CD14-positive monocyte (primary cell): ENCODE measurements around the gene LPA. TPM values are rescaled to one million over a fixed set of nuclear protein-coding genes. Genes with fewer than 3 reads are reported as not detected.

Experiments used
- DNase-seq, 3 donors: peaks; one replicate each; pipeline ENCODE4 v3.0.0-alpha.2; 2011 to 2022
- H2AFZ ChIP-seq: 2 replicates; pipeline ENCODE4 v1.6.0; 2012; ENCODE audit warnings: mild to moderate bottlenecking, low read depth, low read length, inconsistent platforms; ENCODE audit not compliant: insufficient read depth, poor library complexity, severe bottlenecking
- H3K27ac ChIP-seq, 2 donors: 1 replicate in 1 of 2; 2 replicates in 1 of 2; pipeline ENCODE4 v1.5.1; 2012 to 2013; ENCODE audit warnings: low read length in 2 of 2, control low read depth in 1 of 2, inconsistent platforms in 1 of 2, low read depth in 1 of 2, mild to moderate bottlenecking in 1 of 2
- H3K27me3 ChIP-seq, 2 donors: one replicate each; pipeline versions ENCODE4 v1.6.0 to v1.6.1; 2011 to 2013; ENCODE audit warnings: low read length in 2 of 2; ENCODE audit not compliant: control insufficient read depth in 2 of 2, insufficient read depth in 2 of 2
- H3K36me3 ChIP-seq, 2 donors: replicated peaks in 1 of 2; 1 replicate in 1 of 2; 2 replicates in 1 of 2; pipeline versions ENCODE4 v1.5.1 to v1.6.1; 2012 to 2013; ENCODE audit warnings: low read length in 2 of 2, control low read depth in 1 of 2, inconsistent platforms in 1 of 2, mild to moderate bottlenecking in 1 of 2; ENCODE audit not compliant: insufficient read depth in 2 of 2, control insufficient read depth in 1 of 2
- H3K4me1 ChIP-seq, 2 donors: 1 replicate in 1 of 2; 2 replicates in 1 of 2; pipeline versions ENCODE4 v1.5.1 to v1.6.1; 2012 to 2013; ENCODE audit warnings: low read length in 2 of 2, control low read depth in 1 of 2, inconsistent platforms in 1 of 2, mild to moderate bottlenecking in 1 of 2, moderate library complexity in 1 of 2; ENCODE audit not compliant: insufficient read depth in 2 of 2, control insufficient read depth in 1 of 2
- H3K4me2 ChIP-seq: replicated peaks from 2 replicates; pipeline ENCODE3; 2012; ENCODE audit warnings: low read length, moderate library complexity, mild to moderate bottlenecking; ENCODE audit not compliant: poor library complexity, severe bottlenecking; ENCODE audit errors: extremely low read depth
- H3K4me3 ChIP-seq, 3 experiments: fragments of 200-600 bp in 1 of 3; sonication (generic) in 1 of 3; replicated peaks in 1 of 3; 1 replicate in 2 of 3; 2 replicates in 1 of 3; pipeline ENCODE4 v1.5.1; 2011 to 2013; ENCODE audit warnings: low read length in 3 of 3, mild to moderate bottlenecking in 3 of 3, control low read depth in 2 of 3, low read depth in 2 of 3, inconsistent platforms in 1 of 3, moderate library complexity in 1 of 3
- H3K79me2 ChIP-seq: 2 replicates; pipeline ENCODE4 v1.6.0; 2012; ENCODE audit warnings: mild to moderate bottlenecking, control low read depth, inconsistent platforms, low read length, moderate library complexity; ENCODE audit not compliant: insufficient read depth
- H3K9ac ChIP-seq: 2 replicates; pipeline ENCODE4 v1.6.0; 2017; ENCODE audit warnings: low read length, mild to moderate bottlenecking; ENCODE audit not compliant: insufficient read depth, poor library complexity, severe bottlenecking
- H3K9me3 ChIP-seq, 2 donors: replicated peaks in 1 of 2; 1 replicate in 1 of 2; 2 replicates in 1 of 2; pipeline versions ENCODE4 v1.5.1 to v1.6.1; 2012 to 2013; ENCODE audit warnings: low read length in 2 of 2, control low read depth in 1 of 2; ENCODE audit not compliant: control insufficient read depth in 1 of 2, insufficient read depth in 1 of 2
- H4K20me1 ChIP-seq: 2 replicates; pipeline ENCODE4 v1.6.0; 2012; ENCODE audit warnings: mild to moderate bottlenecking, low read length, control low read depth, moderate library complexity; ENCODE audit not compliant: insufficient read depth
- H3K27ac Mint-ChIP-seq, 7 donors: one replicate each; pipeline ENCODE4 v1.8.0; 2020; ENCODE audit warnings: mild to moderate bottlenecking in 7 of 7, mixed read lengths in 7 of 7, moderate library complexity in 6 of 7, inconsistent platforms in 2 of 7
- H3K27me3 Mint-ChIP-seq, 3 donors: one replicate each; pipeline ENCODE4 v1.8.0; 2021 to 2022; ENCODE audit warnings: low read depth in 3 of 3, mild to moderate bottlenecking in 3 of 3, mixed read lengths in 3 of 3, moderate library complexity in 3 of 3, inconsistent platforms in 1 of 3
- H3K36me3 Mint-ChIP-seq, 2 donors: one replicate each; pipeline ENCODE4 v1.8.0; 2020; ENCODE audit warnings: mixed read lengths in 2 of 2, inconsistent platforms in 1 of 2, mild to moderate bottlenecking in 1 of 2
- H3K4me1 Mint-ChIP-seq: one replicate; pipeline ENCODE4 v1.8.0; 2020; ENCODE audit warnings: mild to moderate bottlenecking, mixed read lengths
- H3K4me3 Mint-ChIP-seq, 2 donors: one replicate each; pipeline ENCODE4 v1.8.0; 2020; ENCODE audit warnings: mild to moderate bottlenecking in 2 of 2, mixed read lengths in 2 of 2, moderate library complexity in 1 of 2
- H3K9me3 Mint-ChIP-seq, 7 donors: one replicate each; pipeline ENCODE4 v1.8.0; 2020 to 2022; ENCODE audit warnings: mixed read lengths in 7 of 7, mild to moderate bottlenecking in 6 of 7, moderate library complexity in 6 of 7, inconsistent platforms in 2 of 7
- WGBS: methylation state at CpG from one replicate; pipeline ENCODE4 v1.1.5; 2013; ENCODE audit warnings: missing lambda C conversion rate; ENCODE audit not compliant: insufficient coverage; 5-methylcytosine and 5-hydroxymethylcytosine counted together
- intact Hi-C, 2 donors: fragments of 100-400 bp; cut with micrococcal nuclease; formaldehyde crosslinking; loops; one replicate each; pipeline versions ENCODE4 v1.15.0 to v1.15.1; 2023
- polyA plus RNA-seq, 3 donors: library from polyadenylated mRNA; depleted of rRNA in 1 of 3; unstranded in 2 of 3; stranded (reverse) in 1 of 3; fragments of 300-500 nt in 2 of 3; fragments of >200 nt in 1 of 3; fragmentation: Illumina TruSeq in 2 of 3; gene quantifications; 1 replicate in 2 of 3; 2 replicates in 1 of 3; pipeline ENCODE4 v1.2.3, GENCODE V29; 2012 to 2021
- TF ChIP-seq, protein P1 (sequence below): fragments of 200-600 bp; IDR thresholded peaks from one replicate; pipeline ENCODE4 v1.8.0; 2022; ENCODE audit warnings: antibody characterized with exemption, mild to moderate bottlenecking

LPA gene
- polyA plus RNA-seq, 3 donors = not detected

DNA sequence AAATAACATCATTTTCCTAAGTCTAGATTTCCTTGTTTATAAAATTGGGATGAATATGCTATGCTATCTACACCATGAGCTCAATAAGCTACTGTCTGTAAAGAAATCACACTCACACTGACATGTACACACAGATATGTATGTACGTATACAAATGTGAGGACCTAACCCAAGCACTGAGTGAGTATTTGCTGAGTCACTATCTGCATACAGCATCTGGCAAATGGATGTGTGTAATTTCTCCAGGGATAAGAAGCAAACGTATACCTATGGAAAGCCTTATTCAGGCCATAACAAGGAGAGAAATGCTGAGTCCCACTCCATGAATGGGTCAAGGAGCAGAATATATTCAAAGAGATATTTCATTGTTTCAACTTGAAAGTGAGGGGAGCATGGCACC, 153.9 kb downstream of the LPA start:
- no peak overlapping the region for H2AFZ ChIP-seq
- no peak for DNase-seq
- H3K4me2 ChIP-seq = no peak overlapping the region
- H3K27me3 Mint-ChIP-seq = peaks cover 1 to 16% (median 8%) of the 10 kb centered on the region in 3 donors
- no peak overlapping the region for H3K27ac ChIP-seq
- no peaks in the 10 kb centered on the region for H3K4me1 Mint-ChIP-seq
- H3K36me3 Mint-ChIP-seq = no peaks in the 10 kb centered on the region
- H3K4me3 Mint-ChIP-seq = no peak overlapping the region
- no peaks in the 10 kb centered on the region for H3K36me3 ChIP-seq
- no peak overlapping the region for H3K27ac Mint-ChIP-seq
- intact Hi-C loops = no loop called here
- no CpG with 5 or more reads among the region's 2 CpGs for WGBS
- H3K27me3 ChIP-seq = no peaks in the 10 kb centered on the region
- H3K4me3 ChIP-seq = no peak overlapping the region
- H4K20me1 ChIP-seq = no peaks in the 10 kb centered on the region
- no peaks in the 10 kb centered on the region for H3K4me1 ChIP-seq
- no peak overlapping the region for H3K9ac ChIP-seq
- H3K9me3 ChIP-seq = no peaks in the 10 kb centered on the region
- no peaks in the 10 kb centered on the region for H3K79me2 ChIP-seq
- TF ChIP-seq, protein P1, sequence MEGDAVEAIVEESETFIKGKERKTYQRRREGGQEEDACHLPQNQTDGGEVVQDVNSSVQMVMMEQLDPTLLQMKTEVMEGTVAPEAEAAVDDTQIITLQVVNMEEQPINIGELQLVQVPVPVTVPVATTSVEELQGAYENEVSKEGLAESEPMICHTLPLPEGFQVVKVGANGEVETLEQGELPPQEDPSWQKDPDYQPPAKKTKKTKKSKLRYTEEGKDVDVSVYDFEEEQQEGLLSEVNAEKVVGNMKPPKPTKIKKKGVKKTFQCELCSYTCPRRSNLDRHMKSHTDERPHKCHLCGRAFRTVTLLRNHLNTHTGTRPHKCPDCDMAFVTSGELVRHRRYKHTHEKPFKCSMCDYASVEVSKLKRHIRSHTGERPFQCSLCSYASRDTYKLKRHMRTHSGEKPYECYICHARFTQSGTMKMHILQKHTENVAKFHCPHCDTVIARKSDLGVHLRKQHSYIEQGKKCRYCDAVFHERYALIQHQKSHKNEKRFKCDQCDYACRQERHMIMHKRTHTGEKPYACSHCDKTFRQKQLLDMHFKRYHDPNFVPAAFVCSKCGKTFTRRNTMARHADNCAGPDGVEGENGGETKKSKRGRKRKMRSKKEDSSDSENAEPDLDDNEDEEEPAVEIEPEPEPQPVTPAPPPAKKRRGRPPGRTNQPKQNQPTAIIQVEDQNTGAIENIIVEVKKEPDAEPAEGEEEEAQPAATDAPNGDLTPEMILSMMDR = no peak
- peaks cover 0 to 7% (median 6%) of the 10 kb centered on the region in 7 donors for H3K9me3 Mint-ChIP-seq

- Mint-ChIP-seq H3K4me1 (no peaks in the 10 kb centered on the region), H3K27ac (no peak overlapping the region), H3K27me3 (peaks cover 0 to 12% (median 8%) of the 10 kb centered on the region in 3 donors), H3K36me3 (no peaks in the 10 kb centered on the region), H3K9me3 (peaks cover 0 to 7% (median 2%) of the 10 kb centered on the region in 7 donors), H3K4me3 (no peak overlapping the region)
- TF ChIP-seq, protein P1 = no peak
- H3K9me3 ChIP-seq = no peaks in the 10 kb centered on the region
- H3K4me1 ChIP-seq = no peaks in the 10 kb centered on the region
- H2AFZ ChIP-seq = no peak overlapping the region
- DNase-seq = no peak
- no peaks in the 10 kb centered on the region for H3K27me3 ChIP-seq
- H3K79me2 ChIP-seq = no peaks in the 10 kb centered on the region
- H3K27ac ChIP-seq = no peak overlapping the region
- no peak overlapping the region for H3K4me2 ChIP-seq
- intact Hi-C loops = no loop called here
- H4K20me1 ChIP-seq = no peaks in the 10 kb centered on the region
- H3K9ac ChIP-seq = no peak overlapping the region
- H3K4me3 ChIP-seq = no peak overlapping the region
- 100% methylated on average over 1 of the region's 2 CpGs for WGBS
- H3K36me3 ChIP-seq = no peaks in the 10 kb centered on the region
These were observed 154.5 kb downstream of the LPA start for GRCh38 chr6:160509610-160510009.
